ENCODE measurements around the gene ADRM1.

Gene ADRM1

GRCh38 chr20:62302341-62303061, at the start of gene ADRM1:
Gene ADRM1, plus strand, starts transcription at chr20:62302997. Its CDS starts 572 bp downstream, at chr20:62303569.
- DNase-seq (ENCODE audit: low read depth), result peak; percentile 93

GRCh38 chr20:62253398-62253797, 49.4 kb upstream of the ADRM1 start:
- no peak for DNase-seq (ENCODE audit: low read depth)

- DNase-seq (ENCODE audit: low read depth), result no peak
Measured at GRCh38 chr20:62254021-62254724, 48.6 kb upstream of the ADRM1 start.

- DNase-seq (ENCODE audit: low read depth), result no peak
Measured at GRCh38 chr20:62255976-62256375, 46.8 kb upstream of the ADRM1 start.

DNA sequence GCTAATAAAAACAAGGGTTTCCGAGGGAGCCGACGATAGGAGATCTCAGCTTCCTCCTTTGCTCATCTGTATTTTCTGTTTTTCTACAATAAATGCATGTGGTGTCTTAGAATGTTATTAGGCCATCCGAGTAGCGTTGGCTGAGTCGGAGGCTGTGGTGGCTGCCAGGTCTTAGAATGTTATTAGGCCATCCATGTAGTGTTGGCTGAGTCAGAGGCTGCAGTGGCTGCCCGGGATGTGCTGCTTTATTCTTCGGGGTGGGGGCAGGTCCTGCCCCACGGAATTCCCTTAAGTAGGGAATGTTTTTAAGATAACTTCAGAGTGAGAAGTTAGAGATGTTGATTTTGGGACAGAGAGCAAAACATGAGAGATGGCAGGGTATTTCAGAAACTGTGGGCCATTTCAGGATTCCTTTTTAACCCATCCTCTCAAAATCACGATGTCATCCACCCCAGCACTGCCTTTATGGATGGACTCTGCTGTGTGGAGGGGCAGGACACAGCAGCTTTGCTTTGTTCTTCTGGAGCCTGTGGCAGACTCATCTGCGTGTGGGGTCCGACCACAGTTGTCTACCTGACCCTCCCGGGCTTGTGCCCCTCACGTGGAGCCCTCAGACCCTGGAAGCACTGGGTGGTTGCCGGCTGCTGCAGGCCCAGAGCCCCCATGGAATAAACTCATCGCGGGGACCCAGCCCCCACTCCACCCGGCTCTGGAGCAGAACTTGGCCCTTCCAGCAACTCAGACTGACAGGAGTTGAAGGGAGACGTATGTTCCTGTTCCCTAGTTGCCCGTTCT, 44.1 kb upstream of the ADRM1 start:
- DNase-seq (ENCODE audit: low read depth), result peak; percentile 80

DNA sequence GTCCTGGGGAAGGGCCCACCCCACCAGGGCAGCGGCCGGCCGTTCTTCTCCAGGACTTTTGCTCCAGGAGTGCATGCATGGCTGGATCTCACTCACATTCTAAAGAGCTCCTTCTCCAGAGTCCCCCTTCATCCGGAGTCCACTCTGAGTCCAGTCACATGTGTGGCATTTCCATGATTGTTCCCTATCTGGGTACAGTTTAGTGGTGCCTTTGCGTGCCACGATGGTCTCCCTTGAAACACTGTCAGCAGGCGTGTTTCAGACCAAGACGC, 43.6 kb upstream of the ADRM1 start:
- no peak for DNase-seq (ENCODE audit: low read depth)

DNA sequence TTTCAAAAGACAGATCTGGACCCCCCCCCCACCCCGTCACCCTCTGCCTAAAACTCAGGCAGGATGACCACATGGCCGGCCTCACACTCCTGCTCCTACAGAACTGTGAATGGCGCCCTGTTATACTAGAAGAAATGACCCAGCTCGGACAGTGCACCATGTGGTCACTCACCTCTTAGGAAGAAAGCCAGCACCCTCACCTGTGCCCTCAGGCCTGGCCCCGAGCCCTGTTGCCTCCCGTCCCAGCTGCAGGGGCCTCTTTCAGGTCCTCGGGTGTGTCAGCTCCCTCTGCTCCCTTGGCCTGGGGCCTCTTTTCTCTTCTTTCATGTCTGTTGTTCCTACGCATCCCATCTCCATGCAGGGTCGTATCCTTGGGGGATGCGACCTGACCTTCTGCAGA, 40.7 kb upstream of the ADRM1 start:
- DNase-seq (ENCODE audit: low read depth), result no peak

- DNase-seq (ENCODE audit: low read depth), result no peak
Measured at GRCh38 chr20:62263396-62263795, 39.4 kb upstream of the ADRM1 start.

DNA sequence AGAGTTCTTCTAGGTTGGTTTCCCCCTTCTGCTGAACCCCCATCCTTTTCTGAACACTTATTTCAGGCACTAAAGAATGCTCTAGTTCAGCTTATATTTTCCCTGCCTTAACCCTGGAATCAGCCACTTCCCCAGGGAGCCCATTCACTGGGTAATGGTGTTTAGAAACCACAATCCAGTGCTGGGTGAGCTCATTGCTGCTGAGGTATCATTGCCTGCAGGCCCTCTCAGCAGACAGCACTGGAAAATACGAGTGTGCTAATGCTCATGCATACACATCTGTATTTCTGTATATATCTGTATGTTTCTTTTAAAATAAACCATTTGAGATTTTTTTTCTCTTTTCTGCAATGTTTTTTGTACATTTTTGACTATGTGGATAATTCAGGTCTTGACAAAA, 37.4 kb upstream of the ADRM1 start:
- DNase-seq (ENCODE audit: low read depth), result no peak

DNA sequence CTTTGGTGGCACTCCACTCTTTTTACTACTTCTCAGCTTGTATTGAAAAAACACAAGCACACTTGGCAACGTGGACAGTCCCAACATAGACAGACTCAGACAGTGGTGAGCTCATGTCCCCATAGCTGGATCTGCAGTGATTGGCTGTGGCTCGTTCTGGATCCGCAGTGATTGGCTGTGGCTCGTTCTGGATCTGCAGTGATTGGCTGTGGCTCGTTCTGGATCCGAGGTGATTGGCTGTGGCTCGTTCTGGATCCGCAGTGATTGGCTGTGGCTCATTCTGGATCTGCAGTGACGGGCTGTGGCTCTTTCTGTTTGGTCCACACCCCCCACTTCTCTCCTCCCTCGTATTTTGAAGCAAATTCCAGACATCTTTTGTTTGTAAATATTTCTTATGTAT, 36.5 kb upstream of the ADRM1 start:
- DNase-seq (ENCODE audit: low read depth), result peak; percentile 10

GRCh38 chr20:62266851-62267250, 35.9 kb upstream of the ADRM1 start:
- DNase-seq (ENCODE audit: low read depth), result no peak

- no peak for DNase-seq (ENCODE audit: low read depth)
Measured at GRCh38 chr20:62267543-62267942, 35.3 kb upstream of the ADRM1 start.

DNA sequence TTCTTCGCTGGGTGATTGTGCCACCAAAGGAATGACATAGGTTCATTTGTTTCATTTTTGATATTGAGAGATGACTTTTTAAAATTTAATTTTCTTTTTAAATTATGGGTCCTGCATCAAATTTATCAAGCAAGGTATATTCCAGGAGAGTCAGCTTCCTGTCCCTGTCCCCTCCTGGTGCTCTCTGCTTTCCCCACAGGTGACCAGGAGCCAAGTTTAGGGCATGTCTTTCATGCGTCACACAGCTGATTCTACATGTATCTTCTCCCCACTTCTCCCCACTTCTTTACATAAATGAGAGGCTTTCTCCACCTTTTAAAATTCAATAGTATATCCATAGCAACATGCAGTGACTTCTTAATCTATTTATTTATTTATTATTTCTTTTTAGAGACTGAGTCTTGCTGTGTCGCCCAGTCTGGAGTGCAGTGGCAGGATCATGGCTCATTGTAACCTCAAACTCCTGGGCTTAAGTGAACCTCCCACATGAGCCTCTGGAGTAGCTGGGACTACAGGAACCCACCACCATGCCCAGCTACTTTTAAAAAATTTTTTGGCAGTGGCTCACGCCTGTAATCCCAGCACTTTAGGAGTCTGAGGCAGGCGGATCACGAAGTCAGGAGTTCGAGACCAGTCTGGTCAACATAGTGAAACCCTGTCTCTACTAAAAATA, 34.4 kb upstream of the ADRM1 start:
- DNase-seq (ENCODE audit: low read depth), result no peak

- no peak for DNase-seq (ENCODE audit: low read depth)
Measured at GRCh38 chr20:62269378-62269777, 33.4 kb upstream of the ADRM1 start.

DNA sequence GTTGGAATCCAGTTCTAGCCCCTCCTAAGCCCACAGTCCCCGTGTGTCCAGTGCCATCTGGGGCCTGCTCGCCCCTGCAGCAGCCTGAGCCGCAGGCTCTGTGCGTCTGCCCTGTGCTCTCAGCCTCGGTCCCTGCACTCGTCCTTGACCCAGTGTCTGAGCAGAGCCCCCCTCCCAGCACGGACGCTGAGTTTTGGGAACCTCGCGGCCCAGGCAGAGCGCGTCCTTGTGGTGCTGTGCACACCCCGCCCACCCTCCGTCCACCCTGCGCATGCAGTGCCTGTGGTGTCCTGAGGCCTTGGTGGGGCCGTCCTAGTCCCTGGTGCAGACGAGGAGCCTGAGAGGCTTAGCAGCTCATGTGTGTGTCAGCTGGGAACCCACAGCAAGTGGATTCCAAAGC, 32.9 kb upstream of the ADRM1 start:
- no peak for DNase-seq (ENCODE audit: low read depth)

- no peak for DNase-seq (ENCODE audit: low read depth)
Measured at GRCh38 chr20:62272200-62272599, 30.6 kb upstream of the ADRM1 start.

DNA sequence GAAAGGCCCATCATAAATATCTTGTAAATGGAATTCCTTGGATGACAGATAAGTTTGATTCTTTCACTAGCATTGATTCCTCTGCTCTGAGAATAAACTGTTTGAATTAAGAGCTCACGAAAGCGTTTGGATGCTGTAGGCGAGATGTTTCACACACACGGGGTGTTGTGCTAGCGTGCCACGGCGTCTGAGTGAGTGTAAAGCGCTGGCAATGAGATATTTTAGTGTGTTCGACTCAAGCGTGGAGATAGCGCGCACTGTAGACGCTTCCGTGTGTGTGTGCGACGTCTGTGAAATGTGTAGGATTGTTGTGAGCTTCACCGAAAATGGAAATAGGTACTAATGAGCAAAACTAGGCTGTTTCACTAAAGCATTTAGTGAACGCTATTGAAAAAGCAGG, 29.4 kb upstream of the ADRM1 start:
- no peak for DNase-seq (ENCODE audit: low read depth)

DNA sequence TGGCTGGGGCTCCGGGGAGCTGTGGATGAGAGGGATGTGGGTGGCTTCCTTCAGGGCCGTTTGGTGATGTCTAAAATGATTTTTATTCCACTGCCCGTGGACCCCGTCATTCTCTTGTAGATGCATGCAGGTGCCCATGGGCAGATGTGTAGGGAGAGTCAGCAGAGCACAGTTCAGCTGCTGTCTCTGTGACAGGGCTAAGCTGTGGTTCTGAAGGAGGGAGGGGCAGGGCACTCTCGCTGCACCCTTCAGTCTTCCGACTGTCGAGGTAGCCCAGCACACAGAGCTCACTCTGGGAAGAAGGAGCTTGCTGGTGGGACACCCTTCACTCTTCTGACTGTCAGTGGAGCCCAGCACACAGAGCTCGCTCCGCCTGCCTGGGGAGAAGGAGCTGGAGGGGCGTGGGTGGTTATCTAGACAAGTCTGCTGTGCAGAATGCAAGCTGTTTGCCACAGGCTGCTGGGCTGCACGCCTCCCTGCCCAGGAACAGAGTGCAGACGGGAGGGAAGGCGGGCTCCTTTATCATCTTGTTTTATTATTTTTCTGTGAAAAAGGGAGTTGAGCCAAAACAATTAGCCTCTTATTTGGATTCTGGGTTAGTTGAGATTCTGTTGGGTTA, 28.4 kb upstream of the ADRM1 start:
- DNase-seq (ENCODE audit: low read depth), result peak; percentile 14

DNA sequence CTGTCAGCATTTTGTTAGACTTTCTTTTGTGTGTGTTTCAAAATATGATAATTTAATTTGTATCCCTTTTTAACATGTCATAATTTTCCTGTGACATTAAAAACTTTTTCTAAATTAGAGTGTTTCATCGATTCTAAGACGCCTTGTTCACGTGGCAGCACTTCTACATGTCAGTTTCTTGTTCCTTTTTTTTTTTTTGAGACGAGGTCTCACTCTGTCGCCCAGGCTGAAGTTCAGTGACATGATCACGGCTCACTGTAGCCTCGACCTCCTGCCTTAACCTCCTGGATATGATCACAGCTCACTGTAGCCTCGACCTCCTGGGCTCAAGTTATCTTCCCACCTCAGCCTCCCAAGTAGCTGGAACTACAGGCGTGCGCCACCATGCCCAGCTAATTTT, 27.6 kb upstream of the ADRM1 start:
- DNase-seq (ENCODE audit: low read depth), result no peak

DNA sequence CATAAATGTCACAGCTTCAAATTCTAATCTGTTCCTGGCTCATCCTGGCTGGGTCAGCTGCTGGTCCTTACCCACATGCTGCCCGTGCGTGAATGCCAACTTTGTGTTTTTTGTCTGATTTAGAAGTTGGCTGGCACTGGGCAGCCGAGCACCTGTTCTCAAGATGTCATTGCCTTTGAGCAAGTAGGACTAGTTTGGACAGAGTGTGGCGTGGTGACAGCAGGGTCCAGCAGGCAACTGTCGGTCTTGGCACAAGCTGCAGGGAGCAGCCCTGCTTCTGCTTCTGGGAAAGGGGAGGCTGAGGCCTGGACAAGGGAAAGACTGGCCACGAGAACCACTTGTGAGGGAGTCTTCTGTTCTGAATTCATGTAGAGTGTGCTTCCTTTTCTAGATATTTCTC, 26.4 kb upstream of the ADRM1 start:
- no peak for DNase-seq (ENCODE audit: low read depth)

DNA sequence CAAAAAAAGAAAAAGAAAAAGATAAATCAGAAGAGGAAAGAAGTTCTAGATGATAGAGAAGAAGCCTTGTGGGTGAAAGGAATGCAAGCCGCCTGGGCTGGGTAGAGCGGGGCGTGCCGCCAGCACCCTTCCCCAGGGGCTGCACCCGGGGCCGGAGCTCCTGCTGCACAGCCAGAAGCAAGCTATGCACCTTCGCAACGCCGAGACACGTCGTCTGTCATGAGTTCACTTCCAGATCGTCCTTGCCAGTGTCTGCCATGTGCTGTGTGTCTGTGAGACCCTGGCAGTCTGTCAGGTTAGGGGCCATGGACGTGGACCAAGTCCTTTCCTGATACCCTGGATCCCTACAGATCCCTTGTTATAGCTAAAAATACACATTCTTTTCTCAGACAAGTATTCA, 25.5 kb upstream of the ADRM1 start:
- DNase-seq (ENCODE audit: low read depth), result no peak

- DNase-seq (ENCODE audit: low read depth), result no peak
Measured at GRCh38 chr20:62280303-62280702, 22.5 kb upstream of the ADRM1 start.
